Activated B cell treated with CpG ODN at 0.5 μM for 24 hours (primary cell): ENCODE measurements around the gene PPP2R2C. TPM values are rescaled to one million over a fixed set of nuclear protein-coding genes. Genes with fewer than 3 reads are reported as not detected.
A peak's percentile ranks its signal among the peaks of the same experiment; 100 is the strongest.

Experiments used
- ATAC-seq: fragments of 200-7000 bp; cut with Tn5 transposase; one replicate; pipeline ENCODE4 v1.10.0; 2021; ENCODE audit warnings: low read depth, mild to moderate bottlenecking, moderate library complexity
- CTCF ChIA-PET: fragments of 350-600 bp; sonication (Branson Sonifier 250); formaldehyde crosslinking; loops from one replicate; lab custom pipeline; 2021; ENCODE audit warnings: antibody characterized with exemption; lab: Charles Lee
- POLR2A ChIA-PET: fragments of 350-600 bp; sonication (Branson Sonifier 250); formaldehyde crosslinking; loops from one replicate; lab custom pipeline; 2021; ENCODE audit warnings: antibody characterized with exemption; lab: Charles Lee
- DNase-seq: peaks from one replicate; pipeline ENCODE4 v3.0.0; 2022
- H3K27ac Mint-ChIP-seq: one replicate; pipeline ENCODE4 v1.8.0; 2020; ENCODE audit warnings: mixed read lengths
- H3K27me3 Mint-ChIP-seq: one replicate; pipeline ENCODE4 v1.8.0; 2021; ENCODE audit warnings: mixed read lengths
- H3K36me3 Mint-ChIP-seq: one replicate; pipeline ENCODE4 v1.8.0; 2021; ENCODE audit warnings: low read depth, mixed read lengths
- H3K4me1 Mint-ChIP-seq: one replicate; pipeline ENCODE4 v1.8.0; 2021; ENCODE audit warnings: mixed read lengths
- H3K4me3 Mint-ChIP-seq: one replicate; pipeline ENCODE4 v1.8.0; 2020; ENCODE audit warnings: mild to moderate bottlenecking, mixed read lengths
- H3K9me3 Mint-ChIP-seq: one replicate; pipeline ENCODE4 v1.8.0; 2020; ENCODE audit warnings: mixed read lengths
- intact Hi-C: fragments of 100-400 bp; cut with micrococcal nuclease; formaldehyde crosslinking; loops from one replicate; pipeline ENCODE4 v1.15.1; 2024
- total RNA-seq: library from RNA; stranded (reverse); gene quantifications from 2 replicates; pipeline ENCODE4 v1.2.3, GENCODE V29; 2022
- TF ChIP-seq, protein P1 (sequence below): fragments of 200-600 bp; IDR thresholded peaks from one replicate; pipeline ENCODE4 v1.8.0; 2022; ENCODE audit warnings: antibody characterized with exemption, mild to moderate bottlenecking

PPP2R2C gene
- total RNA-seq, 1 donor from 2014 or later: not detected

DNA sequence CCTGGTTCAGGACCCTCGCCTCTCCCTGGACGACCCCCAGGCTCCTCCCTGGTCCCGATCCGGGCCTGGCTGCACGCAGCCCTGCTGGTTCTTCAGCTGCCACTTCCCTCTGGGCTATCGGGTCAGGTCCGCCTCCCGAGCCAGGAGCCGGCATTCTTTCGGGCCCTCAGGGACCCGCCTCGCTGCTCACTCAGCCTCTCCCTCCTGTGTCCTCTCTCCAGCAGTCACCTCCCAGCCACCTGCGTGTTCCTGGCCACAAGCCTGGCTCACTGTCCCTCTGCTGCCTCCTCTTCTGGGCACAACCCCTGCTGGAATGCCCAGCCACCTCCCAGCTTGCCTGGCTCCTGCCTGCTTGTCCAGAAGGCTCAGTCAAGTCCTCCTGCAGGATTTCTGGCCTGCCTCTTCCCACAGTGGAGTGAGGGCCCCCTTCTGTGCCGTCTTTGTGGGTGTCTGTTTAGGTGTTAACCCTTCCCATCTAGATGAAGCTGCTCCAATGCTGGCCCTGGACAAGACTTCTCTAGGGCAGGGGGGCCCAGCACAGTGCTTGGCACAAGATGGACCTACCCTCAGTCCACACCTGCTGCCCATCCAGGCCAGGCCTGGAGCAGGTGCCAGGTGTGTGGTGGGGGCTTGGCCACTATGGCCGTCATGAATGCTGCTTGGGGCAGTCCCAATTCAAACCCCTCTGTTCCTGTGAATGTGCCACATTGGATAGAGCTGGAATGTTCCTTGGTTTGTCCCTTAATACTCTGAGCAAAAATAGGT lies 200.5 kb downstream of the PPP2R2C start:
- POLR2A ChIA-PET: no interaction called here
- intact Hi-C loops: no loop called here
- Mint-ChIP-seq H3K4me3 (peak overlapping the region; percentile 51), H3K27ac (no peak overlapping the region), H3K9me3 (no peaks in the 10 kb centered on the region), H3K36me3 (no peaks in the 10 kb centered on the region), H3K4me1 (peaks cover 29% of the 10 kb centered on the region), H3K27me3 (no peaks in the 10 kb centered on the region)
- ATAC-seq: no peak
- TF ChIP-seq, protein P1, sequence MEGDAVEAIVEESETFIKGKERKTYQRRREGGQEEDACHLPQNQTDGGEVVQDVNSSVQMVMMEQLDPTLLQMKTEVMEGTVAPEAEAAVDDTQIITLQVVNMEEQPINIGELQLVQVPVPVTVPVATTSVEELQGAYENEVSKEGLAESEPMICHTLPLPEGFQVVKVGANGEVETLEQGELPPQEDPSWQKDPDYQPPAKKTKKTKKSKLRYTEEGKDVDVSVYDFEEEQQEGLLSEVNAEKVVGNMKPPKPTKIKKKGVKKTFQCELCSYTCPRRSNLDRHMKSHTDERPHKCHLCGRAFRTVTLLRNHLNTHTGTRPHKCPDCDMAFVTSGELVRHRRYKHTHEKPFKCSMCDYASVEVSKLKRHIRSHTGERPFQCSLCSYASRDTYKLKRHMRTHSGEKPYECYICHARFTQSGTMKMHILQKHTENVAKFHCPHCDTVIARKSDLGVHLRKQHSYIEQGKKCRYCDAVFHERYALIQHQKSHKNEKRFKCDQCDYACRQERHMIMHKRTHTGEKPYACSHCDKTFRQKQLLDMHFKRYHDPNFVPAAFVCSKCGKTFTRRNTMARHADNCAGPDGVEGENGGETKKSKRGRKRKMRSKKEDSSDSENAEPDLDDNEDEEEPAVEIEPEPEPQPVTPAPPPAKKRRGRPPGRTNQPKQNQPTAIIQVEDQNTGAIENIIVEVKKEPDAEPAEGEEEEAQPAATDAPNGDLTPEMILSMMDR: no peak
- CTCF ChIA-PET: interaction anchor here (1.4 kb wide), 1 partner anchor 21 kb away, joined by 3 read pairs; no protein-coding TSS in a partner anchor
- DNase-seq: no peak

DNA sequence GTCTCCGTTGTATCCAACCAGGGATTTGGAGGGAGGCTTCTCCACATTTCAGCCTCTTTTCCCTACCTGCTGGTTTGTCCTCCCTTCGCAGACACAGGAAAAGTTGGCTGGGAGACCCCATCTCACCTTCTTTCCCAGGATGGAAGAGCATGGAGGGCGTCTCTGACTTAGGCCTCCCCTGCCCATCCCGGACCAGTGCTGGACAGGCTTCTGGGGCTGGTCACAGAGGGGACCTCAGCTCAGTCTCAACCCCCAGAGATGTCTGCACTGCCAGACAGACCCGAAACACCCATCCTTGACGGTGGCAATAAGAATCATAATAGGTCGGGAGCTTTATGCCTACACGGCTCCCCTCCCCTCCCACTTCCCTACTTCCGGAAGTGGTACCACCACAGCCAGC lies 201.2 kb downstream of the PPP2R2C start:
- Mint-ChIP-seq H3K4me1 (peaks cover 29% of the 10 kb centered on the region), H3K27me3 (no peaks in the 10 kb centered on the region), H3K27ac (no peak overlapping the region), H3K4me3 (peak overlapping the region; percentile 82), H3K36me3 (no peaks in the 10 kb centered on the region), H3K9me3 (no peaks in the 10 kb centered on the region)
- CTCF ChIA-PET: interaction anchor here (1.4 kb wide), 1 partner anchor 20 kb away, joined by 3 read pairs; no protein-coding TSS in a partner anchor
- no peak for ATAC-seq
- POLR2A ChIA-PET: no interaction called here
- DNase-seq: no peak
- intact Hi-C loops: no loop called here
- TF ChIP-seq, protein P1: no peak

DNA sequence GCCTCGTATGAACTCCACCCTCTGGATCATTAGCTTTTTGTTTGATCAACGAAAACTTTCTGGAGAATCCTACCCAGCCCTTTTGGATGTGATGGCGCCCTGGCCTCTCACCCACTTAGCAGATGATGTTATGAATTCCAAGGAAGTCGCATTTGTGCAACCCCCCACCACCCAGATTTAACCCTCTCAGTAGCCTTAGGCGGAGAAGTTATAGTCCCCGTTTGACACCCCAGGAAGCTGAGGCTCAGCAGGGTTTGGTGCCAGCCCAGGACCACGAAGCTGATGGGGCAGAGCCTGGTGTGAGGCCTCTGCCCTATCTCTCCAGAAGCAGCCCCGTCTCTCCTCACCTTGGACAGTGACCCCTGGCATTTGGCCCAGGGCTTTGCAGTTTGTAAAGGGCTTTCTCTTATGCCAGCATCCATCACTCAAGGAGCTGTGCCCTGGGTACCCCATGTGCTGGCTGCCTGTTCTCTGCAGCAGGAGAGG lies 201.7 kb downstream of the PPP2R2C start:
- Mint-ChIP-seq H3K27me3 (no peaks in the 10 kb centered on the region), H3K27ac (no peak overlapping the region), H3K4me3 (peak overlapping the region; percentile 82), H3K4me1 (peaks cover 29% of the 10 kb centered on the region), H3K36me3 (no peaks in the 10 kb centered on the region), H3K9me3 (no peaks in the 10 kb centered on the region)
- ChIA-PET CTCF (interaction anchor here (1.4 kb wide), 1 partner anchor 20 kb away, joined by 3 read pairs; no protein-coding TSS in a partner anchor), POLR2A (no interaction called here)
- intact Hi-C loops: no loop called here
- ATAC-seq (no peak), DNase-seq (no peak)
- TF ChIP-seq, protein P1: no peak

Other genes starting within 250 kb of the PPP2R2C start
- 2.4 and 4.3 TPM in 2 replicates for gene WFS1, start 202.8 kb downstream of the PPP2R2C start, total RNA-seq
- gene MAN2B2, start 102.6 kb upstream of the PPP2R2C start, total RNA-seq: 24.2 and 24.7 TPM in 2 replicates
- 93.8 and 93.9 TPM in 2 replicates for gene MRFAP1, start 168.1 kb upstream of the PPP2R2C start, total RNA-seq
- gene S100P, start 221.3 kb upstream of the PPP2R2C start, total RNA-seq: not detected in 2 replicates
- gene MRFAP1L1, start 237.3 kb upstream of the PPP2R2C start, total RNA-seq: 39.1 and 39.5 TPM in 2 replicates
- 19.8 and 20.3 TPM in 2 replicates for gene BLOC1S4, start 243.6 kb upstream of the PPP2R2C start, total RNA-seq